CD4-positive, CD25-positive, alpha-beta regulatory T cell (primary cell): ENCODE data around the gene METTL25. TPM values are rescaled to one million over a fixed set of nuclear protein-coding genes. Genes with fewer than 3 reads are reported as not detected.

ENCODE experiments used
- ATAC-seq, 2 donors: fragments of 150-1000 bp; cut with Tn5 transposase; one replicate each; pipeline ENCODE4 v1.10.0; 2021; ENCODE audit warnings: low read depth in 2 of 2, moderate number of reproducible peaks in 2 of 2, moderate library complexity in 1 of 2
- DNase-seq, 3 donors: peaks; one replicate each; pipeline versions ENCODE4 v3.0.0 to v3.0.0-alpha.2; 2012 to 2022; ENCODE audit warnings: mixed read lengths in 1 of 3
- H3K27ac ChIP-seq: one replicate; pipeline ENCODE4 v1.7.0; 2013; ENCODE audit warnings: mild to moderate bottlenecking, low read length; ENCODE audit not compliant: insufficient read depth, poor library complexity, severe bottlenecking
- H3K27me3 ChIP-seq: one replicate; pipeline ENCODE4 v1.7.0; 2013; ENCODE audit warnings: low read length; ENCODE audit not compliant: control insufficient read depth, insufficient read depth
- H3K36me3 ChIP-seq: one replicate; pipeline ENCODE4 v1.7.0; 2013; ENCODE audit warnings: mild to moderate bottlenecking, low read length, moderate library complexity; ENCODE audit not compliant: control insufficient read depth, insufficient read depth
- H3K4me1 ChIP-seq: 2 replicates; pipeline ENCODE4 v1.7.0; 2013; ENCODE audit warnings: mild to moderate bottlenecking, low read length; ENCODE audit not compliant: insufficient read depth, control insufficient read depth, poor library complexity, severe bottlenecking
- H3K4me3 ChIP-seq: one replicate; pipeline ENCODE4 v1.7.0; 2013; ENCODE audit warnings: low read depth, mild to moderate bottlenecking, low read length, moderate library complexity
- H3K9me3 ChIP-seq, 2 experiments: 1 replicate in 1 of 2; 2 replicates in 1 of 2; pipeline ENCODE4 v1.7.0; 2013; ENCODE audit warnings: low read length in 2 of 2, mild to moderate bottlenecking in 1 of 2, moderate library complexity in 1 of 2; ENCODE audit not compliant: control insufficient read depth in 2 of 2
- H3K27ac Mint-ChIP-seq, 3 donors: one replicate each; pipeline ENCODE4 v1.8.0; 2020 to 2022; ENCODE audit warnings: mild to moderate bottlenecking in 3 of 3, mixed read lengths in 3 of 3, moderate library complexity in 2 of 3
- H3K27me3 Mint-ChIP-seq: one replicate; pipeline ENCODE4 v1.8.0; 2022; ENCODE audit warnings: mild to moderate bottlenecking, mixed read lengths
- H3K36me3 Mint-ChIP-seq: one replicate; pipeline ENCODE4 v1.8.0; 2020; ENCODE audit warnings: mixed read lengths
- H3K4me1 Mint-ChIP-seq, 4 donors: one replicate each; pipeline ENCODE4 v1.8.0; 2020 to 2022; ENCODE audit warnings: mixed read lengths in 4 of 4, mild to moderate bottlenecking in 1 of 4
- H3K4me3 Mint-ChIP-seq, 4 donors: one replicate each; pipeline ENCODE4 v1.8.0; 2020 to 2022; ENCODE audit warnings: mild to moderate bottlenecking in 4 of 4, mixed read lengths in 4 of 4, moderate library complexity in 3 of 4
- H3K9me3 Mint-ChIP-seq, 7 donors: one replicate each; pipeline ENCODE4 v1.8.0; 2020 to 2022; ENCODE audit warnings: mixed read lengths in 7 of 7, mild to moderate bottlenecking in 3 of 7, moderate library complexity in 2 of 7
- polyA plus RNA-seq, 4 donors: library from polyadenylated mRNA; unstranded; fragments of 300-500 nt; fragmentation: Illumina TruSeq; gene quantifications; one replicate each; pipeline ENCODE4 v1.2.3, GENCODE V29; 2021
- total RNA-seq: library from RNA; stranded (reverse); gene quantifications from one replicate; pipeline ENCODE4 v1.2.3, GENCODE V29; 2022

Gene METTL25
- total and polyA plus RNA-seq, 5 donors from 2014 or later = 12.6 to 16.1 (median 13.6) TPM

DNA sequence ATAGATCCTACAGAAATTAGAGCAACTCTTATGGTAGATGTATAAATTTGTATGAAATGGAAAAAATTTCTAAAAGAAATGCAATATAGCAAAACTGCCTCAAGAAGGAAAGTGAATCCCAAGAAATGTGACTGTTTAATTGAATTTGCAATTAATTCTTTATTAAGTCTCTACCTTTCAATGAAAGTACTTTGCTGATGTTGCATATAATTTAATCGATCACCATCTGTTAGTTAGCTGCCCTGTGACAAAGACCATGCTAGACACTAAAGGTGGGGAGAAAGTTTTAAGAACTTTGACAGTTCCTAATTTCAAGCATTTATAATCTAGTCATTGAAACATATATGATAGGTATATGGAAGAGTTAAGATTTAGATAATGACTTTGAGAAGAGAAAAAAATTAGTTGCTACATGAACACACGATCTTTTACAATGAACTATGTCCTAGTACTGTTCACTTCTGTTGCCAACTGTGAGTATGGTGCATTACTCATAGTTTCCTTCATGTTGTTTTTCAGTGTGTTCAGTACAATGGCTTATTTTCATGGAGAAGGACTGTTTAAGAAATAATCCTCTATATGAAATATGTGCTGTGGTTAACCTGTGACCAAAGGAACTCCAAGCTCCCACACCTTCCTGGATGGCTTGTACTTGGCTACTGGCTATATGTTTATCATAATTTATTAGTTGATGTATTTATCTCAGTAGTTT, 128.4 kb downstream of the METTL25 start:
- no peak overlapping the region for H3K4me3 ChIP-seq

DNA sequence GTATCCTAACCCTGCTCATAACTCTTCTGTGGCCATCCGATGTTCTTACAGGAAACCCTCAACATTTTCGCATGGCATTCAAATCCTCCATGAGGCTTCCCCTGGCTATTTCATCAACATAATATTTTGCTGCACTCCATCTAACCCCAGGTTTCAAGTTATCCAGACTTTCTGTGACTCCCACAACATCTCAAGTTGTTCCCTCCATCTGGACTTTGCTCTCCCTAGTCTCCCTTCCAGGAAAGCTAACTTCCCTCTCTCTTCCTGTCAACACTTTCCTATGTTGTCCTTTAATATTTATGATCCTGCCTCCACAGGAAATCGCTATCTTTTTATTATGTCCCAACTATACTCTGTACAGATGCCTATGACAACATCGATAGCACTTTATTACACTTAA, 146.1 kb downstream of the METTL25 start:
- H3K9me3 Mint-ChIP-seq = peaks cover 0 to 6% (median 0%) of the 10 kb centered on the region in 7 donors
- H3K36me3 ChIP-seq = no peaks in the 10 kb centered on the region
- no peaks in the 10 kb centered on the region for H3K4me1 ChIP-seq
- H3K27ac ChIP-seq = no peak overlapping the region
- no peaks in the 10 kb centered on the region for H3K4me1 Mint-ChIP-seq
- no peak overlapping the region for H3K27ac Mint-ChIP-seq
- H3K9me3 ChIP-seq = no peaks in the 10 kb centered on the region
- H3K27me3 Mint-ChIP-seq = no peaks in the 10 kb centered on the region
- DNase-seq = no peak
- H3K27me3 ChIP-seq = no peaks in the 10 kb centered on the region
- ATAC-seq = no peak
- no peak overlapping the region for H3K4me3 Mint-ChIP-seq
- no peaks in the 10 kb centered on the region for H3K36me3 Mint-ChIP-seq
- no peak overlapping the region for H3K4me3 ChIP-seq

More for the DNA sequence above, 128.4 kb downstream of the METTL25 start:
- DNase-seq = no peak
- no peak overlapping the region for H3K27ac ChIP-seq
- no peak overlapping the region for H3K4me3 Mint-ChIP-seq
- H3K4me1 Mint-ChIP-seq = no peaks in the 10 kb centered on the region
- no peaks in the 10 kb centered on the region for H3K27me3 ChIP-seq
- no peaks in the 10 kb centered on the region for H3K27me3 Mint-ChIP-seq
- H3K9me3 Mint-ChIP-seq = peaks cover 0 to 44% (median 12%) of the 10 kb centered on the region in 7 donors
- H3K9me3 ChIP-seq = peaks cover 0 to 8% of the 10 kb centered on the region in 2 experiments
- no peak overlapping the region for H3K27ac Mint-ChIP-seq
- no peak for ATAC-seq
- H3K36me3 Mint-ChIP-seq = no peaks in the 10 kb centered on the region
- no peaks in the 10 kb centered on the region for H3K36me3 ChIP-seq
- H3K4me1 ChIP-seq = no peaks in the 10 kb centered on the region

DNA sequence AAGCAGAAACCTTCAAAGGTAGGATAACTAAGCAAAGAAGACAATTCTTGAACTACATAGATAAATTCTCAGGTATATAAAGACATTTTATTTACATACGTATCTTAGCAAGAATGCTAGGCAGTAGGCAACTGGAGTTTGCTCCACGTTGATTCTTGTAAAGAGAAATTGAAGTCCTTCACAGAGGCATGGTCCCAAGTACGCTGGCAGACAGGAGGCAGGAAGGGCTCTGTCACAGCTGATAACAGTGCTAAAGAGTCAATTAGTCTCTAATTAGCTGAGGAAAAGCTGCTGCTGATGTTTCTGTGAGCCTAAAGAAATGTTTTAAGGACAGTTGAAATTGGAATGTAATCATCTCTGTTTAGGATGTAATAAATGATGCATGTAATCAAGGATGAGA, 146.8 kb downstream of the METTL25 start:
- no peak for ATAC-seq
- H3K4me3 Mint-ChIP-seq = no peak overlapping the region
- H3K27ac Mint-ChIP-seq = no peak overlapping the region
- H3K9me3 ChIP-seq = no peaks in the 10 kb centered on the region
- no peak for DNase-seq
- H3K36me3 ChIP-seq = no peaks in the 10 kb centered on the region
- H3K27me3 ChIP-seq = no peaks in the 10 kb centered on the region
- H3K4me3 ChIP-seq = no peak overlapping the region
- no peaks in the 10 kb centered on the region for H3K4me1 Mint-ChIP-seq
- no peak overlapping the region for H3K27ac ChIP-seq
- H3K36me3 Mint-ChIP-seq = no peaks in the 10 kb centered on the region
- peaks cover 0 to 3% (median 0%) of the 10 kb centered on the region in 7 donors for H3K9me3 Mint-ChIP-seq
- no peaks in the 10 kb centered on the region for H3K4me1 ChIP-seq
- no peaks in the 10 kb centered on the region for H3K27me3 Mint-ChIP-seq

DNA sequence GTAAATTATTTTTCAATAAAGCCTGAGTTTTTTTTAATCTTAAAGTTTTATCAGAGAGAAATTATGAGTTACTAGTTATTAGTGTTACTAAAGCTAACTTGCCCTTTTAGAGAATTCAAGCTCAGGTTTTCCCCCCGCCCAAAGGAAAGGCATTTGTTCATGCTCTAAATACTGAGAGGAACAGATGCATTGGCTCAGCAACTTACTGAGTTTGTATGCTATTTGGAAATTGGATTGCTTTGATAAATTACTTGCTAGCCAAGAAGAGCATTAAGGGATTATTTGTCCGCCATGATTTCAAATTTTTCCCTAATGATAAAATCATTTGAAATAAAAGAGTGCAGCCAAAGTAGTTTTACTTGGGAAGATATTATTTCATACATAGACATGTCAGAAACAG, 149.4 kb downstream of the METTL25 start:
- no peak overlapping the region for H3K4me3 ChIP-seq
- H3K9me3 ChIP-seq = no peaks in the 10 kb centered on the region
- no peaks in the 10 kb centered on the region for H3K4me1 ChIP-seq
- H3K4me1 Mint-ChIP-seq = no peaks in the 10 kb centered on the region
- H3K9me3 Mint-ChIP-seq = peaks cover 0 to 2% (median 0%) of the 10 kb centered on the region in 7 donors
- H3K36me3 Mint-ChIP-seq = no peaks in the 10 kb centered on the region
- ATAC-seq = no peak
- no peak for DNase-seq
- H3K27me3 Mint-ChIP-seq = no peaks in the 10 kb centered on the region
- no peak overlapping the region for H3K27ac ChIP-seq
- H3K36me3 ChIP-seq = no peaks in the 10 kb centered on the region
- H3K4me3 Mint-ChIP-seq = no peak overlapping the region
- H3K27ac Mint-ChIP-seq = no peak overlapping the region
- no peaks in the 10 kb centered on the region for H3K27me3 ChIP-seq

DNA sequence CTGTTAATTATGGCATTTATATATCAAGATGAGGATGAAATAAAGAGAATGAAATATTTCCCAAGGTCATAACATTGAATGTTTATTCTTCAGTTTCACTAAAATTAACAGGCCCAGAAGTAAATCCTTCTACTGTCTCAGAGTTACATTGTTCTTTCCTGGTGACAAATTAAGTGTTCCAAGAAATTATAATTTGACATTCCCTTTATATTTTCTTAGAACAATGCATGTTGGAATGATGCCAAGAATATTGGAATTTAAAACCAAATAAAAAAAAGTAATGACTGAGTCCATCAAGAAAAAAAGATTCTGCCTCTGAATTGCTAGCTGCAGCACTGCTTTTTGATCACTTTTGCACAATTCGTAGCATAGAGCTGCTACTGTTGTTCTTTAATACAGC, 152.1 kb downstream of the METTL25 start:
- DNase-seq (no peak), ATAC-seq (no peak)
- Mint-ChIP-seq H3K27me3 (no peaks in the 10 kb centered on the region), H3K36me3 (no peaks in the 10 kb centered on the region), H3K4me1 (no peaks in the 10 kb centered on the region), H3K9me3 (no peaks in the 10 kb centered on the region), H3K4me3 (no peak overlapping the region), H3K27ac (no peak overlapping the region)
- no peak overlapping the region for H3K4me3 ChIP-seq
- no peaks in the 10 kb centered on the region for H3K9me3 ChIP-seq
- H3K27ac ChIP-seq = no peak overlapping the region
- H3K36me3 ChIP-seq = no peaks in the 10 kb centered on the region
- H3K4me1 ChIP-seq = no peaks in the 10 kb centered on the region
- no peaks in the 10 kb centered on the region for H3K27me3 ChIP-seq

DNA sequence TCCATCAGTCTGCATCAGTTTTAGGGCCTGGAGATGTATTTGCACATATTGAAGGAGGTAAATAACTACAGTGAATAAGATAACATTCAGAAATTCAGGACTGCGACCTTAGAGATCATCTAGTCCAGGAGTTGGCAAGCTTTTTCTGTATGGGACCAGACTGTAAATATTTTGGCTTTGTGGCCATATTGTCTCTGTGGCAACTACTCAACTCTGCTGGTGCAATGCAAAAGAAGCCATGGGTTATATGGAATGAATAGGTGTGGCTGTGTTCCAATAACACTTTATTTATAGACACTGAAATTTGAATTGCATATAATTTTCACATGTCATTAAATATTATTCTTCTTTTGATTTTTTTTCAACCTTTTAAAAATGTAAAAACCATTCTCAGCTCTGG, 156.6 kb downstream of the METTL25 start:
- Mint-ChIP-seq H3K4me1 (no peaks in the 10 kb centered on the region), H3K27ac (no peak overlapping the region), H3K9me3 (no peaks in the 10 kb centered on the region), H3K36me3 (no peaks in the 10 kb centered on the region), H3K27me3 (no peaks in the 10 kb centered on the region), H3K4me3 (no peak overlapping the region)
- Histone ChIP-seq H3K4me1 (no peaks in the 10 kb centered on the region), H3K27ac (no peak overlapping the region), H3K36me3 (no peaks in the 10 kb centered on the region), H3K27me3 (no peaks in the 10 kb centered on the region), H3K9me3 (no peaks in the 10 kb centered on the region), H3K4me3 (no peak overlapping the region)
- DNase-seq (no peak), ATAC-seq (no peak)

DNA sequence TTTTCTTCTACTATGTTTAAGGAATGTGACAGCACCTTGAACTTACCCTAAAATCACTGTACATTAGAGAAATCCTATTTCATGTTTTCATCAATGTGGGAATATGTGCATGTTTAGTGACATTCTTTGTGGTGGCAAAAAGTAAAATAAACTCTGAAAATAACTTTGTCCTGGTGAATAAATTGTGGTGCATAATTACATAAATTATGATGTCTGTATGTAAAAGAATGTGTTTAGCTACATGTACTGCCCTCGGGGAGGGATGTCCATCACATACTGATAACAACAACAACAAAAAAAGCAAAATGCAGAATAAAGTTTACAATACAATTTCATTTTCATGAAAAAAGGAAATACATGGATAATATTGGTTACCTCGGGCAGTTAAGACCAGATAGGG, 157.3 kb downstream of the METTL25 start:
- H3K27me3 ChIP-seq = no peaks in the 10 kb centered on the region
- no peaks in the 10 kb centered on the region for H3K4me1 ChIP-seq
- DNase-seq (no peak), ATAC-seq (no peak)
- Mint-ChIP-seq H3K4me1 (no peaks in the 10 kb centered on the region), H3K27ac (no peak overlapping the region), H3K9me3 (no peaks in the 10 kb centered on the region), H3K4me3 (no peak overlapping the region), H3K27me3 (no peaks in the 10 kb centered on the region), H3K36me3 (no peaks in the 10 kb centered on the region)
- no peaks in the 10 kb centered on the region for H3K9me3 ChIP-seq
- no peak overlapping the region for H3K4me3 ChIP-seq
- no peak overlapping the region for H3K27ac ChIP-seq
- H3K36me3 ChIP-seq = no peaks in the 10 kb centered on the region

DNA sequence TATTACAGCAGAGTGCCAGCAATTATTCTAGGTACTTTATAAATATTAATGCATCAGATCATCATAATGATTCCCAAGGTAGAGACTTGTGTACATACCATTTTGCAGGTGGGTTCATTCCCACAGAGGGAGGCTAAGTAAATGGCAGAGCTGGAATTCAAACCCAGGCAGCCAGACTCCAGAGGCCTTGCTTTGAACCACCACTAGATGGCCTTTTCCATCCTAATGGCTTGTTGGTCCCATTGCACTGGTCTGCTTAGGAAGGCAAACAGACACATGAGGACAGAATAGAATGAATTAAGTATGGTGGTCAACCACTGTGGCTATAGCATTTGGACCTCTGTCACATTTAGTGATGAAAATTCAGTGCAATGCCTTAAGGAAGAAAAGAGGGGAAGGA, 158.7 kb downstream of the METTL25 start:
- DNase-seq (peak in 1 of 3 donors; percentile 3), ATAC-seq (no peak)
- Histone ChIP-seq H3K27me3 (no peaks in the 10 kb centered on the region), H3K4me1 (no peaks in the 10 kb centered on the region), H3K27ac (no peak overlapping the region), H3K9me3 (no peaks in the 10 kb centered on the region), H3K4me3 (no peak overlapping the region), H3K36me3 (no peaks in the 10 kb centered on the region)
- no peaks in the 10 kb centered on the region for H3K9me3 Mint-ChIP-seq
- no peaks in the 10 kb centered on the region for H3K36me3 Mint-ChIP-seq
- H3K4me1 Mint-ChIP-seq = no peaks in the 10 kb centered on the region
- no peak overlapping the region for H3K27ac Mint-ChIP-seq
- H3K4me3 Mint-ChIP-seq = no peak overlapping the region
- no peaks in the 10 kb centered on the region for H3K27me3 Mint-ChIP-seq
